ENCODE measurements around the gene PHF19.

The PHF19 gene

GRCh38 chr9:120892748-120893610 is 16.0 kb upstream of the PHF19 start:
- H3K9ac ChIP-seq (ENCODE audit: low read length in 5 of 5): no peak overlapping the region
- H3K36me3 ChIP-seq (ENCODE audit: control insufficient read depth in 5 of 5, insufficient read depth in 5 of 5, low read length in 5 of 5): no peaks in the 10 kb centered on the region
- H3K4me3 ChIP-seq (ENCODE audit: low read depth in 1 of 5, low read length in 5 of 5): no peak overlapping the region
- no peaks in the 10 kb centered on the region for H3K9me3 ChIP-seq (ENCODE audit: control insufficient read depth in 5 of 5, low read length in 5 of 5)
- peaks cover 0 to 17% (median 13%) of the 10 kb centered on the region in 5 donors for H3K4me1 ChIP-seq (ENCODE audit: control insufficient read depth in 5 of 5, insufficient read depth in 5 of 5, low read length in 5 of 5)
- H3K27me3 ChIP-seq (ENCODE audit: control insufficient read depth in 5 of 5, insufficient read depth in 4 of 5, low read length in 5 of 5): no peaks in the 10 kb centered on the region
- no peak overlapping the region for H3K27ac ChIP-seq (ENCODE audit: low read depth, low read length)

- Histone ChIP-seq H3K9me3 (ENCODE audit: control insufficient read depth in 5 of 5, low read length in 5 of 5) (no peaks in the 10 kb centered on the region), H3K36me3 (ENCODE audit: control insufficient read depth in 5 of 5, insufficient read depth in 5 of 5, low read length in 5 of 5) (no peaks in the 10 kb centered on the region), H3K9ac (ENCODE audit: low read length in 5 of 5) (no peak overlapping the region), H3K27ac (ENCODE audit: low read depth, low read length) (no peak overlapping the region), H3K4me1 (ENCODE audit: control insufficient read depth in 5 of 5, insufficient read depth in 5 of 5, low read length in 5 of 5) (peaks cover 0 to 14% (median 11%) of the 10 kb centered on the region in 5 donors), H3K4me3 (ENCODE audit: low read depth in 1 of 5, low read length in 5 of 5) (no peak overlapping the region), H3K27me3 (ENCODE audit: control insufficient read depth in 5 of 5, insufficient read depth in 4 of 5, low read length in 5 of 5) (no peaks in the 10 kb centered on the region)
Observed at GRCh38 chr9:120891884-120892747, 15.1 kb upstream of the PHF19 start.

GRCh38 chr9:120891245-120891883 is 14.4 kb upstream of the PHF19 start:
- no peak overlapping the region for H3K4me3 ChIP-seq (ENCODE audit: low read depth in 1 of 5, low read length in 5 of 5)
- H3K9me3 ChIP-seq (ENCODE audit: control insufficient read depth in 5 of 5, low read length in 5 of 5): no peaks in the 10 kb centered on the region
- H3K9ac ChIP-seq (ENCODE audit: low read length in 5 of 5): no peak overlapping the region
- peaks cover 0 to 12% (median 11%) of the 10 kb centered on the region in 5 donors for H3K4me1 ChIP-seq (ENCODE audit: control insufficient read depth in 5 of 5, insufficient read depth in 5 of 5, low read length in 5 of 5)
- no peak overlapping the region for H3K27ac ChIP-seq (ENCODE audit: low read depth, low read length)
- H3K36me3 ChIP-seq (ENCODE audit: control insufficient read depth in 5 of 5, insufficient read depth in 5 of 5, low read length in 5 of 5): no peaks in the 10 kb centered on the region
- H3K27me3 ChIP-seq (ENCODE audit: control insufficient read depth in 5 of 5, insufficient read depth in 4 of 5, low read length in 5 of 5): no peaks in the 10 kb centered on the region

- no peaks in the 10 kb centered on the region for H3K9me3 ChIP-seq (ENCODE audit: control insufficient read depth in 5 of 5, low read length in 5 of 5)
- no peaks in the 10 kb centered on the region for H3K27me3 ChIP-seq (ENCODE audit: control insufficient read depth in 5 of 5, insufficient read depth in 4 of 5, low read length in 5 of 5)
- peaks cover 0 to 19% (median 17%) of the 10 kb centered on the region in 5 donors for H3K4me1 ChIP-seq (ENCODE audit: control insufficient read depth in 5 of 5, insufficient read depth in 5 of 5, low read length in 5 of 5)
- no peak overlapping the region for H3K9ac ChIP-seq (ENCODE audit: low read length in 5 of 5)
- no peak overlapping the region for H3K27ac ChIP-seq (ENCODE audit: low read depth, low read length)
- no peak overlapping the region for H3K4me3 ChIP-seq (ENCODE audit: low read depth in 1 of 5, low read length in 5 of 5)
- no peaks in the 10 kb centered on the region for H3K36me3 ChIP-seq (ENCODE audit: control insufficient read depth in 5 of 5, insufficient read depth in 5 of 5, low read length in 5 of 5)
Observed at GRCh38 chr9:120890320-120891244, 13.6 kb upstream of the PHF19 start.

GRCh38 chr9:120889606-120890271 is 12.8 kb upstream of the PHF19 start:
- no peak overlapping the region for H3K4me3 ChIP-seq (ENCODE audit: low read depth in 1 of 5, low read length in 5 of 5)
- no peak overlapping the region for H3K9ac ChIP-seq (ENCODE audit: low read length in 5 of 5)
- peaks cover 0 to 16% (median 14%) of the 10 kb centered on the region in 5 donors for H3K4me1 ChIP-seq (ENCODE audit: control insufficient read depth in 5 of 5, insufficient read depth in 5 of 5, low read length in 5 of 5)
- H3K9me3 ChIP-seq (ENCODE audit: control insufficient read depth in 5 of 5, low read length in 5 of 5): no peaks in the 10 kb centered on the region
- no peaks in the 10 kb centered on the region for H3K27me3 ChIP-seq (ENCODE audit: control insufficient read depth in 5 of 5, insufficient read depth in 4 of 5, low read length in 5 of 5)
- no peaks in the 10 kb centered on the region for H3K36me3 ChIP-seq (ENCODE audit: control insufficient read depth in 5 of 5, insufficient read depth in 5 of 5, low read length in 5 of 5)
- H3K27ac ChIP-seq (ENCODE audit: low read depth, low read length): no peak overlapping the region

GRCh38 chr9:120888626-120889025 is 11.6 kb upstream of the PHF19 start:
- H3K9me3 ChIP-seq (ENCODE audit: control insufficient read depth in 5 of 5, low read length in 5 of 5): no peaks in the 10 kb centered on the region
- no peaks in the 10 kb centered on the region for H3K27me3 ChIP-seq (ENCODE audit: control insufficient read depth in 5 of 5, insufficient read depth in 4 of 5, low read length in 5 of 5)
- no peaks in the 10 kb centered on the region for H3K36me3 ChIP-seq (ENCODE audit: control insufficient read depth in 5 of 5, insufficient read depth in 5 of 5, low read length in 5 of 5)
- H3K4me1 ChIP-seq (ENCODE audit: control insufficient read depth in 5 of 5, insufficient read depth in 5 of 5, low read length in 5 of 5): peaks cover 0 to 11% (median 8%) of the 10 kb centered on the region in 5 donors
- no peak overlapping the region for H3K27ac ChIP-seq (ENCODE audit: low read depth, low read length)
- no peak overlapping the region for H3K9ac ChIP-seq (ENCODE audit: low read length in 5 of 5)
- no peak overlapping the region for H3K4me3 ChIP-seq (ENCODE audit: low read depth in 1 of 5, low read length in 5 of 5)

GRCh38 chr9:120886490-120886967 is 9.5 kb upstream of the PHF19 start:
- no peaks in the 10 kb centered on the region for H3K36me3 ChIP-seq (ENCODE audit: control insufficient read depth in 5 of 5, insufficient read depth in 5 of 5, low read length in 5 of 5)
- no peaks in the 10 kb centered on the region for H3K9me3 ChIP-seq (ENCODE audit: control insufficient read depth in 5 of 5, low read length in 5 of 5)
- peaks cover 0 to 11% (median 8%) of the 10 kb centered on the region in 5 donors for H3K4me1 ChIP-seq (ENCODE audit: control insufficient read depth in 5 of 5, insufficient read depth in 5 of 5, low read length in 5 of 5)
- peaks cover 0 to 1% (median 0%) of the 10 kb centered on the region in 5 donors for H3K27me3 ChIP-seq (ENCODE audit: control insufficient read depth in 5 of 5, insufficient read depth in 4 of 5, low read length in 5 of 5)
- H3K27ac ChIP-seq (ENCODE audit: low read depth, low read length): no peak overlapping the region
- H3K9ac ChIP-seq (ENCODE audit: low read length in 5 of 5): no peak overlapping the region
- no peak overlapping the region for H3K4me3 ChIP-seq (ENCODE audit: low read depth in 1 of 5, low read length in 5 of 5)

GRCh38 chr9:120885958-120886357 is 9.0 kb upstream of the PHF19 start:
- Histone ChIP-seq H3K27ac (ENCODE audit: low read depth, low read length) (no peak overlapping the region), H3K36me3 (ENCODE audit: control insufficient read depth in 5 of 5, insufficient read depth in 5 of 5, low read length in 5 of 5) (no peaks in the 10 kb centered on the region), H3K27me3 (ENCODE audit: control insufficient read depth in 5 of 5, insufficient read depth in 4 of 5, low read length in 5 of 5) (peaks cover 0 to 3% (median 0%) of the 10 kb centered on the region in 5 donors), H3K4me1 (ENCODE audit: control insufficient read depth in 5 of 5, insufficient read depth in 5 of 5, low read length in 5 of 5) (peaks cover 0 to 11% (median 8%) of the 10 kb centered on the region in 5 donors), H3K9me3 (ENCODE audit: control insufficient read depth in 5 of 5, low read length in 5 of 5) (no peaks in the 10 kb centered on the region), H3K4me3 (ENCODE audit: low read depth in 1 of 5, low read length in 5 of 5) (no peak overlapping the region), H3K9ac (ENCODE audit: low read length in 5 of 5) (no peak overlapping the region)

- Histone ChIP-seq H3K4me1 (ENCODE audit: control insufficient read depth in 5 of 5, insufficient read depth in 5 of 5, low read length in 5 of 5) (peaks cover 0 to 11% (median 8%) of the 10 kb centered on the region in 5 donors), H3K36me3 (ENCODE audit: control insufficient read depth in 5 of 5, insufficient read depth in 5 of 5, low read length in 5 of 5) (no peaks in the 10 kb centered on the region), H3K9ac (ENCODE audit: low read length in 5 of 5) (no peak overlapping the region), H3K4me3 (ENCODE audit: low read depth in 1 of 5, low read length in 5 of 5) (no peak overlapping the region), H3K9me3 (ENCODE audit: control insufficient read depth in 5 of 5, low read length in 5 of 5) (no peaks in the 10 kb centered on the region), H3K27ac (ENCODE audit: low read depth, low read length) (no peak overlapping the region), H3K27me3 (ENCODE audit: control insufficient read depth in 5 of 5, insufficient read depth in 4 of 5, low read length in 5 of 5) (peaks cover 0 to 3% (median 0%) of the 10 kb centered on the region in 5 donors)
Observed at GRCh38 chr9:120885457-120885856, 8.5 kb upstream of the PHF19 start.

Measured in subcutaneous abdominal adipose tissue (tissue), 5 donors.